ENCODE measurements around the gene RPUSD1.
"Not testable (repeated sequence)": the region's sequence is repeated elsewhere in the genome, so short reads cannot be mapped to it uniquely, and the experiment has no call there.

RPUSD1 gene

DNA sequence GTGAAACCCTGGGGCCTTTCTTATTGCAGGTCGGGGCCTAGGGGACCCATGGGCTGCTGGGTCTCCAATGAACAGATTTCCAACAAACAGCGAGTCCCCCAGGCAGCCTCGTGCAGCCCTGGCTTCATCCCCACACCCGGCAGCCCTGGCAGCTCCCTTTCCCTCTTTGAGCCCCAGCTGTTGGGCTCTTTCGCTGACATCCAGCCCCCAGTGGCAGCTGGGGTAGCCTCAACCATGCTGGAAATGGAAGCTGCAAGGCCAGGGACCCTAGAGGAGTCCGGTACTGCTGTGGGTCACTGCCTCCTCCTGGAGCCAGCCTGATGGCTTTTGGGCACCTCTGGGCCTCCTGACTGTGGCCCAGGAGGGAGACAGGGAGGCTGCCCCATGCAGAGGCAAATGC lies 5.9 kb downstream of the RPUSD1 start:
- no peak for DNase-seq

DNA sequence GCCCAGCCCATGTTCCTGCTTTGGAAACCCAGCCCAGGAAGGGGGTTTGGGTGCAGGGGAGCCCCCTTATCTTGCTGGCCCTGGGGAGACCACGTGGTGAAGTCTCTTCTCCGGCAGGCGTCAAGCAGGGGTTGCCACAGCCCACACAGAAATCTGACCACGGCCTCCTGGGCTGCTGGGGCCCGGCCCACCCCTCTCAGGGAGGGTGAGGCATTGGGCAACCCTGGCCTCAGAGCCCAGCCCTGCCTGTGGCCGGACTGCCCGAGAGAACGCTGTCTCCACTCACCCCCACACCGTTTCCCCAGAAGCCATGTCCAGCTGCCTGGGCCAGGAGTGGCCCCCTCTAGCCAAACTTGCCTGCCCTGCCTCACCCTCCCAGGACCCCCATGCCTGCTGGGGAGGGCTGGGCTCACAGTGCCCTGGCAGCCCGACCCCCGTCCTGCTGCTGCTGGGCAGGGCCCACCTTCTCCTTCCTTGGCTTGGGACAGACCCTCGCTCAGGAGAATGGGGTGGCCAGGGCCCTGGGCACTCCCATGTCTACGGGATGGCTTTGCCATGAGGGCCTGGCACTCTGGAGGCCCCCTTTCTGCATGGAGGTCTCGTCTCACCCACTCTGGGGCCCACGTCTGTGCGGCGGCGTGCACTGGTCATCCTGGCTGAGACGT lies 6.7 kb downstream of the RPUSD1 start:
- no peak for DNase-seq

GRCh38 chr16:780296-780695 lies 7.9 kb downstream of the RPUSD1 start:
- no peak for DNase-seq

GRCh38 chr16:779561-779960 lies 8.6 kb downstream of the RPUSD1 start:
- no peak for DNase-seq

- DNase-seq = no peak
These were observed 9.2 kb downstream of the RPUSD1 start for GRCh38 chr16:778909-779527.

DNA sequence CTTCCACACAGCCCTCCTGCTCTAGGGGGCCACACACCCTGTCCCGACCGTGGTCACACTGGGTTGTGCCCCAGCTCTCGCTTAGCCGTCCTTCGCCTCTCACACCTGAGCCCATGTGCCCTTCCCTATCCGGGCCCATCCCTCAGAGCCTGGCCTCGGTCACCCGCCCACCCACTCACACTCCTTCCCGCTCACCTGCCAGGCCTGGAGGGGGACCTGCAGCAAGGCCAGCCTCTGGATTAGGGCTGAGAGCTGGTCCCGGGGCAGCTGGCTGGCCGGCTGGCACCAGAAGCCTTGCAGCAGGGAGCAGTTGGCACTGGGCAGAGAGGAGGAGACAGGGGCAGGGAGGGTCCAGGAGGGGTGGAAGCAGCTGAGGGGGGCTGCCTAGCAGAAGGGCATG lies 9.7 kb downstream of the RPUSD1 start:
- DNase-seq = no peak

GRCh38 chr16:777826-778225 lies 10.4 kb downstream of the RPUSD1 start:
- DNase-seq = no peak

DNA sequence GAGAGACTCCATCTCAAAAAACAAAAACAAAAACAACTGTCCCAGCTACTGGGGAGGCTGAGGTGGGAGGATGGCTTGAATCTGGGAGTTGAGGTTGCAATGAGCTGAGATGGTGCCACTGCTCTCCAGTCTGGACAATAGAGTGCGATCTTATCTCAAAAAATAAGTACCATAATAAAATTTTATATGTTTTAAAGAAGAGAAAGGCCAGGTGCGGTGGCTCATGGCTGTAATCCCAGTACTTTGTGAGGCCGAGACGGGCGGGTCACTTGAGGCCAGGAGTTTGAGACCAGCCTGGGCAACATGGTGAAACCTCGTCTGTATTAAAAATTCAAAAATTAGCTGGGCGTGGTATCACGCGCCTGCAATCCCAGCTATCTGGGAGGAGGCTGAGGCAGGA lies 11.4 kb downstream of the RPUSD1 start:
- no peak for DNase-seq

GRCh38 chr16:776298-776697 lies 11.9 kb downstream of the RPUSD1 start:
- not testable (repeated sequence) for DNase-seq

DNA sequence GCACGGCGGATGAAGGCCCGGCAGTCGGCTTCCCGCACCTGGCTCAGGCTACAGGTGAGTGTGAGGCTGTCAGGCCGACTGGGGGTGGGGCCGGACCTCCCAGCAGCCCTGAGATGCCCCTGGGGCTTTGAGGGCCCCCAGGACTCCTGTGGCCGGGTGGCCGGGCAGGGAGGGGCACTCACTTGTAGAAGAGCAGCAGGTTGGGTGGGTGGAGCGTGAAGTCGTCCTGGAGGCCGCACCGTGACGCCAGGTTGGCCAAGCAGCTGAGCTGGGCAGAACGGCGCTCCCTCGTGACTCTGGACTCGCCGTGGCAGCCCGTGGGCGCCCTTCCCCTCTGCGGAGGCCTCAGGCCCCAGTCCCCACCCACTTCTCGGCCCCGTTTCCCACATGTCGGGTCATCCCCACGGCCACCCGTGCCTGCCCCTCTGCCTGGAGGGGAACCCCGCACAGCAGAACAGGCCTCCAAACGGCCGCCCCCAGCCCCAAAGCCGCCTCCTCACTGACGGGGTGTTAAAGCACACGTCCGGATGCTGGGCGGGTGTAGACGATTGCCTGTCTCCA lies 12.9 kb downstream of the RPUSD1 start:
- DNase-seq = no peak

GRCh38 chr16:774086-775001 lies 13.8 kb downstream of the RPUSD1 start:
- no peak for DNase-seq

- DNase-seq = no peak
These were observed 15.2 kb downstream of the RPUSD1 start for GRCh38 chr16:772959-773358.

GRCh38 chr16:770411-770810 lies 17.8 kb downstream of the RPUSD1 start:
- DNase-seq = no peak

- DNase-seq = no peak
These were observed 18.2 kb downstream of the RPUSD1 start for GRCh38 chr16:769934-770333.

DNA sequence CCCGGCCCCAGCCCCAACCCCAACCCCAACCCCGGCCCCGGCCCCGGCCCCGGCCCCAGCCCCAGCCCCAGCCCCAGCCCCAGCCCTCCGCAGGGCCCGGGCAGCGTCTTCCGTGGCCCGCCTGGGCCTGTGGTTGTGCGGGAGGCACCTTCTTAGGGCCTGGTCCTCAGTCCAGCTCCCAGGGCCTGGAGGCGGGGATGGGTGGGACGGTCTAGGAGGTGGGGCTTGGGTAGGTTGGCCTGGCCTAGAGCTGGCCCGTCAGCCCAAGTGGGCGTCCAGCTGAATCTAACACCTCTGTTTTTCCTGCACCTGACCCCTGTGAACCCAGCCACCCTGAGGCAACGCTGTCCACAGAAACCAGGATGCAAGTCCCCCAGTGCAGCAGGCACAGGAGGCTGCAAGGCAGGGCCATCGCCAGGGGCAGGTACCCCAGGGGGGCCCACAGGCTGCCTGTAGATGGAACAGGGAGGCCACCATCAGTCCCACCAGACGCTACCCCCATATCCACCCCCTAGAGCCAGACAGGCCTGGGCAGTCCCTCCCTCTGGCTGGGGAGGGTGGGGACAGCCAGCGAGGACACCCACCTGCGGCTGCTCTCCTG lies 18.9 kb downstream of the RPUSD1 start:
- DNase-seq = no peak

DNA sequence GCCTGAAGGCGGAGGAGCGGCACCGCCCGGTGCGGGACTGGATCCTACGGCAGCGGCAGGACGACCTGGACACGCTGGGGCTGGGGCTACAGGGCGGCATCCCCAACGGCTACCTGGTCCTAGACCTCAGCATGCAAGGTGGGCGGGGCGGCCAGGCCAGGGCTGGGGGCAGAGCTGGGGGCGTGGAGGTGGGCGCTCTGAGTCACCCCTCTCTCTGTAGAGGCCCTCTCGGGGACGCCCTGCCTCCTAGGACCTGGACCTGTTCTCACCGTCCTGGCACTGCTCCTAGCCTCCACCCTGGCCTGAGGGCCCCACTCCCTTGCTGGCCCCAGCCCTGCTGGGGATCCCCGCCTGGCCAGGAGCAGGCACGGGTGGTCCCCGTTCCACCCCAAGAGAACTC lies 19.8 kb downstream of the RPUSD1 start:
- no peak for DNase-seq

DNA sequence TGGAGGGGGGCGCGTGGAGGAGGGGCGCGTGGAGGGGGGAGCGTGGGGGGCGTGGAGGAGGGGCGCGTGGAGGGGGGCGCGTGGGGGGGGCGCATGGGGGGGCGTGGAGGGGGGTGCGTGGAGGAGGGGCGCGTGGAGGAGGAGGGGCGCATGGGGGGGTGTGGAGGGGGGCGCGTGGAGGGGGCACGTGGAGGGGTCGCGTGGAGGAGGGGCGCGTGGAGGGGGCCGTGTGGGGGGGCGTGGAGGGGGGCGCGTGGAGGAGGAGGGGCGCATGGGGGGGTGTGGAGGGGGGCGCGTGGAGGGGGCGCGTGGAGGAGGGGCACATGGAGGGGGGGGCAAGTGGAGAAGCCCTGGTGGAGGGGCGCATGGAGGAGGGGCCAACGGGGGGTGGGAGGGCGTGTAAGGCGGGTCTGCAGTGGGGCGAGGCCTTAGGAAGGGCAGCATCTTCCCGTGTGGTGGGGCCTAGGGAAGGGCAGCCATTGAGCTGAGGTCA lies 20.4 kb downstream of the RPUSD1 start:
- DNase-seq = no peak

GRCh38 chr16:766820-767640 lies 21.2 kb downstream of the RPUSD1 start:
- no peak for DNase-seq

- no peak for DNase-seq
These were observed 22.0 kb downstream of the RPUSD1 start for GRCh38 chr16:766008-766819.

DNA sequence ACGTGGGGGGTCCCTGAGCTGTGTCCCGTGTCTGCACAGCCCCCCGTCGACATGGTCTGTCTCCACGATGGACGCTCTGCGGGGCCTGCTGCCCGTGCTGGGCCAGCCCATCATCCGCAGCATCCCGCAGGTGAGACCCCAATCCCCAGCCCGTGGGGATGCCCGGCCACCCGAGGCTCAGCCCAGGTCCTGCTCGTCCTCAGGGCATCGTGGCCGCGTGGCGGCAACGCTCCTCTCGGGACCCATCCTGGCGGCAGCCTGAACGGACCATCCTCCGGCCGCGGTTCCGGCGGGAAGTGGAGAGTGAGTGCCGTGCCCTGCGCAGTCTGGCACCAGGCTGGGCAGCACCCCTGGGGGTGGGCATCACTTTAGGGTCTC lies 22.7 kb downstream of the RPUSD1 start:
- DNase-seq = no peak
